Prostate gland (tissue), 1 donor: ENCODE measurements around the gene SUMF2.

Source experiments
- POLR2A ChIP-seq: fragments of 450-650 bp; IDR thresholded peaks from one replicate; pipeline ENCODE4 v1.6.1; 2016; ENCODE audit warnings: antibody characterized with exemption, mild to moderate bottlenecking
- POLR2AphosphoS5 ChIP-seq: sonication (generic); formaldehyde crosslinking; IDR thresholded peaks from one replicate; pipeline ENCODE4 v1.6.1; 2017; ENCODE audit warnings: antibody characterized with exemption

- TF ChIP-seq POLR2AphosphoS5 (no peak), POLR2A (no peak)
Observed at GRCh38 chr7:56053993-56054392, 10.1 kb upstream of the SUMF2 start.
